T-helper 2 cell (primary cell): ENCODE measurements around the gene SBF1.

Experiments
- DNase-seq, 5 experiments: peaks; one replicate each; pipeline versions ENCODE4 v3.0.0 to v3.0.0-alpha.2; 2012 to 2022

The SBF1 gene

DNA sequence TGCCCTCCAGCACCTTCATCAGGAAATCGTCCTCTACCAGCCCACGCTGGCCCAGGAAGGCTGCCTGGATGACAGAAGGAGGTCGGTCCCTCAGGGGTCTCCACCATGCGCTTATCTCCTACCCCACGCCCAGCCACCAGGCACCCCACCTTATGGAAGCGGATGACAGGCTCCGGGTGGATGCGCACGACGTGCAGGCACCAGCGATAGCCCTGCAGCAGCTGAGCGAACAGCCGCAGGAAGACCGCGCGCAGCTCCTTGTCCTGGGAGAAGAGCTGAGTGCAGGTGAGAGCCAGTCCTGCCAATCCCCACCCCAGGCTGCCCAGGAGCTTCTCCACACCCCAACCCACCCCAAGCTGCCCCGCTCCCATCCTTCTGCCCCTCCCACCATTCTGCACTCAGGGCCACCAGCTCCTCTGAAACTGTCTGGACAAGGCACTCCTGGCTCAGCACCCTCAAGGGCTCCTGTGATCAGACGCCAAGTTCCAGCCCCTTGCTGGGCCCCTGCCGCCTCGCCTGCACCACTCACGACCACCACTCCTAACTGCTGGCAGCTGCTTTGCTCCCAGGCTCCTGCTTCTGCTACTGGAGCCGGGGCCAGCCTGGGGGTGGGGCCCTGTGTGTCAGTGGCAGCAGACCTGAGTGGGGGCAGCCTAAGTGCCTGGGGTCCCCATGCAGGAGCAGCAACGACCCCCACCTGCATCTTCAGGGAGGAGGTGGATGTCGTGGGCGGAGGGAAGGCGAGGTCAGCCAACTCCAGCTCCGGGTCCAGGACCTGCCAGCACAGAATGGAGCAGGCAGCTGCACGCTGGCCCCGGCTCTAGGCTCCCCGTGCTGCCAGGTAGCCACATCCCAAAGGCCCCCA lies 9.5 kb downstream of the SBF1 start:
- DNase-seq, result no peak

DNA sequence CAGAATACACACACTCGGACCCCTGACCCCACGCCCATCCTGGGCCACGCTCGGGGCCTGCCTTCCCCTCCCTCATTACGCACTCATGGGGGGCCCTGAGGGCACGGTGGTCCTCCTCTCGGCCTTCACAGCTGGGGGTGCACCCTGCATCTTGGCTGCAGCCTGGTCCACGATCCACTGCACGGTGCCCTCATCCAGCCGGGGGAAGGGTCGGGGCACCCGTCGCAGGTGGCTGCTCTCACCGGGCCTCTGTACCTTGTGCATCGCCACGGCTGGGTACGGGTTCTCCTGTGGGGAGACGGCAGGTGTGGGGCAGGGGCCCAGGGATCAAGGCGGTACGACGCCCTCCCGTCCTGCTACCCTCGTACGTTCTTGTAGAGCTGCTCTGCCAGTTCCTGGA lies 10.4 kb downstream of the SBF1 start:
- DNase-seq, result no peak

DNA sequence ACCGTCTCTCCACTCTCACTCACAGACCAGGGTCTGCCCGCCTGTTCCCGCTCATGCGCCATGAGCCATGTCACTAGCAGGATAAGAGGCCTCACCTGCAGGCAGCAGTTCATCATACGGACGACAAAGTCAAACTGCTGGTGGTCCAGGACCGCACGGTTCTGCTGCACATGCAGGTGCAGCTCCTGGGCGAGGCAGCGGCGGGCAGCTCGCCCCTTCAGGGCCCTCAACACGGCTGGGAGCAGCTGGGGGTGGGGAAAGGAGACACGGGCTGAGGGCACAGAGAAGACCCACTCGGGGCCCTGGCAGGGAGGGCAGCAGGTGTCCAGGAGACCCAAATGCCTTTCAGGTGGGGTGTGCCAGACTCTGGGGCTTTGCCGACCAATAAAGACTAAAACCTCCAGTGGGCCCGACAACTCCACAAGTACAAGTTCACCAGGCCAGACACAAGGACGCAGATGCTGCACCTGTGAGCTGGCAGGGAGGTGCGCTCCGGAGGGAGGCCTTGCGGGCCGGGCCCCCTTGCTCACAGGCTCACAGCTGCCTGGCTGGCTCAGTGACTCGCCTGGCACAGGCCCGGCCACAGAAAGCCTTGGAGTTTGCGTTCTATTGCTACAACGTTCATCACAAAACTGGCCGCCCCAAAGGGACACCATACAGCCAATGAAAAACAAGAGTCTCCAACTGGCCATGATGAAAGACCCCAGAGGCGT lies 11.5 kb downstream of the SBF1 start:
- DNase-seq, result no peak

DNA sequence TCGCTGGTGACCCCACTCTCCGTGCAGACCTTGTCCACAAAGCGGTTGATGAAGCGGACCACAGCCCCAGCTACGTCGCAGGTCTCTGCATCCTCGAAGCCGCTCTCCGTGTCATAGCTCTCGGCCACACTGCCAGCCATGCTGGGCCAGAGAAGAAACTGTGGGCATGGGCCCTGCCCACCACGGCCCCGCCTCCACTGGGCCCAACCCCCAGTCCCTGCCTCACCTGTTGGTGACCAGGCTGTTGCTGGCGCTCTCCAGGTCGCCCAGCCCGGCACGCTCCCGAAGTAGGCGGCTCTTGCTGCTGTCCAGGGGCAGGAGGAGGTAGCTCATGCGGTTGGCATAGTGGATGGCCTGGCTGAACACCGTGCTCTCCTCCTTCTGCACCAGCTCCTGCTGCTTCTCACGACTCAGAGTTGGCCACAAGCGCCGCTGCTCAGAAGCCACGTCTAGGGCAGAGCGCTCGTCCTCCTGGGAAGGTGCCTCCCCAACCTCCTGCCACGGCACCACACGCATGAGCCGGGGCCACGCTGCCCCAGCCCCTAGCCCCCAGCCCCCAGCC lies 12.8 kb downstream of the SBF1 start:
- no peak for DNase-seq

DNA sequence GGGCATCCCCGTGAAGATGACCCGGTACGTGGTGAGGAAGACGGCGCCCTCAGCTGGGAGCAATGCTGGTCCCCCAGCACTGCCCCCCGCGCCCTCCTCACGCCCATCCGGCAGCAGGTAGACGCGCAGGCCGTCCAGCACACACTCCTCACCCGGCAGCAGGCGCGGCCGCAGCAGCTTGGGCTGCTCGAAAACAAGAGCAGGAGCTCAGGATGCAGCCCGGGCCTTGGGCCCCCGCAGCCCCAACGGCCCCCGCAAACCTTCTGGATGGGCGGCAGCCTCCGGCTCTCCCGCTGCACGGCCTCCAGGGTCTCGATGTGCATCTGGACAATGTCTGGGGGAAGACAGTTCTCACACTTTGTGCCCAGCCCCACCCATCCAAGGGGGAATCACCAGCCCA lies 13.3 kb downstream of the SBF1 start:
- no peak for DNase-seq

- no peak for DNase-seq
Observed at GRCh38 chr22:50460938-50461337, 13.9 kb downstream of the SBF1 start.

DNA sequence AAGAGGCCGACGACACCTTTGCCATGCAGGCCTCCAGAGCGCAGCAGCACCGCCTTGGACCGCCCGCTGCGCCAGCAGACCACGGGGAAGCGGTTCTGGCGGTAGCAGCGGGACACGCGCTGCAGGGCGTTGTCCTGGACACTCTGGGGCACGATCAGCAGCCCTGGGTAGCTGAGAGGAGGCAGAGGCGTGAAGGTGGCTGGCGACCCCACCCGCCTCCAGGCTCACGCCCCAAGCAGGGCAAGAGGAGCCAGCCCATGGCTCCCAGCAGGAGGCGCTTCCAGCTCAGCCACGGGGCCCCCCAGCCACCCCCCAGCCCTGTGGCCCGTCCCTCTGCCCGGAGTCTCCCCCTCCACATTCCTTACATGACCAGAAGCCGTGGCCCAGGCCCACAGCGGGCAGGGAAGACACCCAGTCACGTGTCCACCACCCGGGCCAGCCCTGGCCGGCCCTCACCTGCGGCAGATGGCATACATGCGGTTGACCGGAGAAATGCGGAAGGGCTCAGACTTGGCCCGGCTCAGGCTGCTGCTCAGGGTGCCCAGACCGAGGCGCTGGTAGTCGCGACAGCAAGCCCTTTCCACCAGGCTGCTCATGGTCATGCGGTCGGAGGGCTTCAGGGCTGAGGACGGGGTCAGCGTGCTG lies 15.2 kb downstream of the SBF1 start:
- no peak for DNase-seq

- no peak for DNase-seq
Observed at GRCh38 chr22:50459016-50459415, 15.8 kb downstream of the SBF1 start.

- DNase-seq, result no peak
Observed at GRCh38 chr22:50456466-50457234, 18.2 kb downstream of the SBF1 start.

DNA sequence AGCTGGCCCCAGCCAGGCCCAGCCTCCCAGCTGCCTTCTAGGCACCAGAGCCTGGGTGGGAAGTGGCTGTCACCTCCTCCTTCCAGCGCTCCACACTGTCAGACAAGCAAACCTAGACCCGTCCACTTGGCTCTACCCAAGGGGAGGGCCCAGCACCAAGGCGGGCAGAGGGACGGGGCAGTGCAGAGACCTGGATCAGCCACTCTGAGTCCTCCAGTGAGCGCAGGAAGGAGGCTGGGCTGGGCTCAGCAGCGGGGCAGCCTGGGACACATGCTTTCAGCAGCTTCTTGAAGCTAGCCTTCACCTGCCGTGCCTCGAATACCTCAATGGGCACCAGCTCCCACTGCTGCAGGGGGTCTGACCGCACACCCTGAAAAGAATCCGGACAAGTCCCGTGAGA lies 18.8 kb downstream of the SBF1 start:
- DNase-seq, result no peak

DNA sequence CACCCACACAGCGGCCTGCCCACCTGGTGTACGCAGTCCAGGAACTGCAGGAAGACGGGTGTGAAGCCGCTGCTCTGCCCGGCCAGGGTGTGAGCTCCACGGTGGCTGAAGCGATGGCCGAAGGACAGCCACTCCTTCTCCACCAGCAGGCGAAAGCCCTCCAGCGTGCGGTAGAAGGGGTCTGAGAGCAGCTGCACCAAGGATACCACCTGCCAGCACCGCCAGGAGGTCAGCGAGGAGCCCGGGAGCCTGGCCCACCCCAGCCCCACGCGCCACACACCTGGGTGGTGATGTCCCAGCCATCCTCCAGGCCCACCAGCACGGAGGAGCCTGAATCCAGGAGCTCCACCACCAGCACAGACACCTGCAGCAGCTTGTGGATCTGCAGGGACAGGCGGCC lies 19.6 kb downstream of the SBF1 start:
- DNase-seq, result no peak

- no peak for DNase-seq
Observed at GRCh38 chr22:50454556-50455075, 20.2 kb downstream of the SBF1 start.

GRCh38 chr22:50452649-50453048 lies 22.2 kb downstream of the SBF1 start:
- no peak for DNase-seq

DNA sequence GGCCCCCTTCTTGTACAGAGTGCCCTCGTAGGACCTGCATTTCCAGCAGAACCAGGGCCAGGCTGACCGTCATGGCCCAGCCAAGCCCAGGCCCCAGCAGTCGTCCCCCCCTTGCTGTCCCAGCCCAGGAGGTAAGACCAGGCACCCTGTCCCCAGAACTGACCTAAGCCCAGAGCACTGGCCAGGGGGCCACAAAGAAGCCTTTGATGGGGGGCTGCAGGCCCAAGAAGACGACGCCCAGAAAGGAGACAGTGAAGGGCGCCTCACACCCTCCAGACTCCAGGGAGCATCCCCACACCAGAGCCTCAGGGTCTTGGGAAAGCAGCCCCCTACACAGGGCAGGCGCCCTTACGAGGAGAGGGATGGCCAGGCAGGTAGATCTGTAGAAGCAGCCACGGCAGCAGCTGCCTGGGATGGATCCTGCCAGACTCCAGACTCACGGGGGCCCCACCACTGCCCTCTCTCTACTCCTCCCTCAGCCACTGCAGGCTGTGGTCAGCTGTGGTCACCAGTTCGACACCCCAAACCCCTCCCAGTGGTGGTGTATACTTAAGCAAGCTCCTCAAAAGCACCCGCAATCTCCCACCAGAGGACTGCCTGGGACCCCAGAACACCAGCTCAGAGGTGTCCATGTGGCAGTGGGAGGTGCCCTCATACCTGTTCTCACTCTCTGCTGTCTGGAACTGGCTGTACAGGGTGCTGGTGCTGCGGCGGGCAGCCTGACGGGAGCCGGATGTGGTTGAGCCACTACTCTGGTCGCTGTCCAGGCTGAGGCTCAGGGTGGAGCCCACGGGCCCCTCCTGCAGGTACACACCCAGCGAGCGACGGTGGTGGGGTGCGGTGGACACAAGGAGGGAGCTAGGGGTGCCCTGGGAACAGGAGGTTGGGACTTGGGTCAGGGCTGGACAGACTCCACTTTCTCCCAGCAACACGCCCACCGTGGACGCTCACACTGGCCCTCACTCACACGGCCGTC lies 27.0 kb downstream of the SBF1 start:
- no peak for DNase-seq

DNA sequence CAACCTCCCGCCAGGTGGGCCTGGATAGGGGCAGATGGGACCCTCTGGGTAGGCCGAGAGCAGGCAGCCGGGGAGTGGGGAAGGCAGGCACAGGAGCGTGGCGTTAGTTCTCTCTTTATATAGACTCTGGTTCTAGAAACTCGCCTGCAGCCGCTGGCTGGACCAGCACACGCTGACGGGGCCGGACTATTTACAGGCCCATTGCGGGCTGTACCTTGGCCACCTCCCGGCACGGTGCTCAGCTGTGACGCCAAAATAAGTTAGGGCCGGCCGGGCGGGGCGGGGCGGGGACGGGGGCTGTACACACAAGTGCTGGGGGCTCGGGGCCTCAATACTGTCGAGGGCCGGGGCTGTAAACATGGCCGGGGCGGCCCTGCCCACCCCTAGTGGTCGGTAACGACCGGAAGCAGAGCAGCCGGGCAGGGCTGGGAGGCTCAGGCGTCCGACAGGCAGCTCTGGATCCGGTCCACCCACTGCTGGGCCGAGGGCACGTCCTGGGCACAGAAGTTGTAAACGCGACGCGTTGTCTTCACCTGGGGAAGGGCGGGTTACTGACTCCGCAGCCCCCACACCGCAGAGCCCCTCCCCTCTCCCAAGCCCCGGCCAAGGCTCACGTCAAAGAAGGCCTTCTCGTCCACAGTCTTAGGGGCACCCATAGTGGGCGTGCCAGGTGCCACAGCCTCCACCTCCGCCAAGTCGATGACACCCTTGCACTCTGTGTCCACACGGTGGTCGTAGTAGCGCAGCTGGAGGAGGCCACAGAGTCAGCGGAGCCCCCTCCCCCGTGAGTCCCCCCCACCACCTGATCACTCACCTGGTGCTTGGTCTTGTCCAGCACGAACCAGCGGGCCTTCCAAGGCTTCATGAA lies 27.9 kb downstream of the SBF1 start:
- no peak for DNase-seq

GRCh38 chr22:50445880-50446707 lies 28.7 kb downstream of the SBF1 start:
- DNase-seq, result no peak

- DNase-seq, result peak in 2 of 5 experiments; percentile 25 to 66
Observed at GRCh38 chr22:50445071-50445879, 29.6 kb downstream of the SBF1 start.

DNA sequence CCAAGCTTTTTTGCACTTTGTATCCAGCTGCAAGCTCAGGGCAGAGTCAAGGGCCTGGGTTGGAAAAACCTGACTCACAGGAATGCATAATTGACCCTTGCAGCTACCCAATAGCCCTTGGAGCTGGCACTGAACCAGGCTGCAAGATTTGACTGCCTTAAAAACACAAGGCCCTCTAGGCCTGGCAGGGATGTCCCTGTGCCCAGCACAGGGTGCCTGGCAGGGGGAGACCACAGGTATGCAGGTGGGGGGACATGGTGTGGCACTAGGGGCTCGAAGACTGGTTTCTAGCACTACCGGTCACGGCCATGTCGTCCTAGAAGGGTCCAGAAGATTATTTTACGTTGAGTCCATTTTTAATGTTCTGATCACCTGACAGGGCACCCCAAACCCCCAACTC lies 30.2 kb downstream of the SBF1 start:
- no peak for DNase-seq
